GM20000 (cell line): ENCODE measurements around the gene KRT5.

Experiments
- DNase-seq: peaks from one replicate; pipeline ENCODE4 v3.0.0; 2012; ENCODE audit warnings: low spot score
- CTCF ChIP-seq: IDR thresholded peaks from 2 replicates; pipeline ENCODE4 v1.5.1; 2012; ENCODE audit warnings: mild to moderate bottlenecking, control low read depth; ENCODE audit errors: extremely low read depth, missing control alignments

Gene KRT5

GRCh38 chr12:52535574-52535973 lies 15.4 kb upstream of the KRT5 start:
- no peak for DNase-seq
- no peak for TF ChIP-seq CTCF

- no peak for TF ChIP-seq CTCF
- no peak for DNase-seq
Measured at GRCh38 chr12:52534482-52534881, 14.3 kb upstream of the KRT5 start.

- DNase-seq: no peak
- no peak for TF ChIP-seq CTCF
Measured at GRCh38 chr12:52533686-52534470, 13.7 kb upstream of the KRT5 start.

- no peak for TF ChIP-seq CTCF
- DNase-seq: no peak
Measured at GRCh38 chr12:52532636-52533035, 12.4 kb upstream of the KRT5 start.

GRCh38 chr12:52531566-52532300 lies 11.5 kb upstream of the KRT5 start:
- DNase-seq: no peak
- TF ChIP-seq CTCF: no peak

GRCh38 chr12:52530905-52531304 lies 10.7 kb upstream of the KRT5 start:
- DNase-seq: no peak

More at GRCh38 chr12:52530905-52531304, 10.7 kb upstream of the KRT5 start:
- no peak for TF ChIP-seq CTCF
